HCT116 (cell line): ENCODE measurements around the gene KIF26B.

Experiments used
- CTCF ChIP-seq, 3 experiments: fragments of 200-600 bp in 1 of 3; sonication (generic) in 1 of 3; IDR thresholded peaks in 2 of 3; conservative IDR thresholded peaks in 1 of 3; 2 replicates each; pipeline ENCODE4 v1.5.1; 2012 to 2017; ENCODE audit warnings: low read depth in 2 of 3, low read length in 2 of 3, antibody characterized with exemption in 1 of 3, borderline replicate concordance in 1 of 3, control low read depth in 1 of 3, mild to moderate bottlenecking in 1 of 3, mixed read lengths in 1 of 3, mixed run types in 1 of 3, moderate library complexity in 1 of 3; ENCODE audit not compliant: insufficient read depth in 1 of 3
- EGR1 ChIP-seq: IDR thresholded peaks from 2 replicates; pipeline ENCODE4 v1.6.1; 2012; ENCODE audit warnings: low read depth
- EZH2 ChIP-seq: fragments of 200-600 bp; sonication (generic); IDR thresholded peaks from 2 replicates; pipeline ENCODE4 v1.6.1; 2017; ENCODE audit warnings: antibody characterized with exemption, mixed run types
- POLR2AphosphoS5 ChIP-seq: IDR thresholded peaks from 2 replicates; pipeline ENCODE4 v1.6.1; 2011; ENCODE audit warnings: mild to moderate bottlenecking, low read depth, low read length, moderate library complexity
- SRF ChIP-seq: IDR thresholded peaks from 2 replicates; pipeline ENCODE4 v1.6.1; 2012; ENCODE audit warnings: low read depth
- TF ChIP-seq, protein P1 (sequence below): IDR thresholded peaks from 2 replicates; pipeline ENCODE4 v1.6.1; 2012

- TF ChIP-seq EZH2 (no peak), SRF (no peak), POLR2AphosphoS5 (no peak), CTCF (IDR thresholded peaks at IDR 0.05 in 2 of 3, conservative IDR thresholded peaks at IDR 0.05 in 1 of 3; ENCODE audit: borderline replicate concordance in 1 of 3, insufficient read depth in 1 of 3, low read depth in 2 of 3, low read length in 2 of 3) (no peak), EGR1 (no peak)
- TF ChIP-seq, protein P1, sequence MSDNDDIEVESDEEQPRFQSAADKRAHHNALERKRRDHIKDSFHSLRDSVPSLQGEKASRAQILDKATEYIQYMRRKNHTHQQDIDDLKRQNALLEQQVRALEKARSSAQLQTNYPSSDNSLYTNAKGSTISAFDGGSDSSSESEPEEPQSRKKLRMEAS: no peak
These were observed 108.8 kb downstream of the KIF26B start for GRCh38 chr1:245263529-245264095.
